HepG2 (cell line): Measurements from ENCODE around the gene SPCS1. TPM values are rescaled to one million over a fixed set of nuclear protein-coding genes. Genes with fewer than 3 reads are reported as not detected.

Experiments
- ATF7 ChIP-seq, 2 experiments: fragments of 450-650 bp in 1 of 2; sonication (generic) in 1 of 2; formaldehyde crosslinking in 1 of 2; IDR thresholded peaks; 2 replicates each; pipeline versions ENCODE4 v1.4.0 to v1.6.1; 2016 to 2020; ENCODE audit warnings: antibody characterized with exemption in 1 of 2, mild to moderate bottlenecking in 1 of 2, missing genetic modification reagents in 1 of 2
- CENPT ChIP-seq: sonication (generic); formaldehyde crosslinking; IDR thresholded peaks from 2 replicates; pipeline ENCODE4 v1.8.0; 2022; ENCODE audit warnings: low read depth, mild to moderate bottlenecking, moderate library complexity, missing genetic modification reagents
- FLYWCH1 ChIP-seq: sonication (generic); formaldehyde crosslinking; IDR thresholded peaks from 2 replicates; pipeline ENCODE4 v1.8.1; 2023; ENCODE audit warnings: mild to moderate bottlenecking, missing genetic modification reagents
- FOXJ3 ChIP-seq: sonication (generic); formaldehyde crosslinking; IDR thresholded peaks from 2 replicates; pipeline ENCODE4 v1.4.0; 2020; ENCODE audit warnings: missing genetic modification reagents, mild to moderate bottlenecking, borderline replicate concordance
- IRF1 ChIP-seq: sonication (generic); formaldehyde crosslinking; IDR thresholded peaks from 2 replicates; pipeline ENCODE4 v1.4.0; 2020; ENCODE audit warnings: low read depth, mild to moderate bottlenecking, missing genetic modification reagents
- KAT7 ChIP-seq: IDR thresholded peaks from 2 replicates; pipeline ENCODE4 v1.6.1; 2018; ENCODE audit warnings: borderline replicate concordance, missing compliant biosample characterization
- MEIS1 ChIP-seq: sonication (generic); formaldehyde crosslinking; IDR thresholded peaks from 2 replicates; pipeline ENCODE4 v1.9.0; 2021; ENCODE audit warnings: mild to moderate bottlenecking, missing genetic modification reagents, moderate library complexity, borderline replicate concordance
- MLXIP ChIP-seq: sonication (generic); formaldehyde crosslinking; IDR thresholded peaks from 2 replicates; pipeline ENCODE4 v1.9.0; 2021; ENCODE audit warnings: missing genetic modification reagents, borderline replicate concordance
- MTF1 ChIP-seq: sonication (generic); formaldehyde crosslinking; IDR thresholded peaks from 2 replicates; pipeline ENCODE4 v1.5.0; 2020; ENCODE audit warnings: missing genetic modification reagents
- NFYB ChIP-seq: sonication (generic); formaldehyde crosslinking; IDR thresholded peaks from 2 replicates; pipeline ENCODE4 v1.4.0; 2020; ENCODE audit warnings: missing genetic modification reagents
- PRMT3 ChIP-seq: sonication (generic); formaldehyde crosslinking; IDR thresholded peaks from 2 replicates; pipeline ENCODE4 v1.8.1; 2022; ENCODE audit warnings: low read depth, mild to moderate bottlenecking, moderate library complexity, missing genetic modification reagents, borderline replicate concordance
- RFXANK ChIP-seq: IDR thresholded peaks from 2 replicates; pipeline ENCODE4 v1.6.1; 2016
- RFXAP ChIP-seq: sonication (generic); formaldehyde crosslinking; IDR thresholded peaks from 2 replicates; pipeline ENCODE4 v1.4.0; 2020; ENCODE audit warnings: missing genetic modification reagents, borderline replicate concordance
- SCMH1 ChIP-seq: sonication (generic); formaldehyde crosslinking; IDR thresholded peaks from 2 replicates; pipeline ENCODE4 v1.9.0; 2021; ENCODE audit warnings: missing genetic modification reagents, mild to moderate bottlenecking, borderline replicate concordance
- SP140L ChIP-seq: sonication (generic); formaldehyde crosslinking; IDR thresholded peaks from 2 replicates; pipeline ENCODE4 v1.4.0; 2020; ENCODE audit warnings: missing genetic modification reagents, borderline replicate concordance
- TEAD3 ChIP-seq: optimal IDR thresholded peaks from 2 replicates; pipeline ENCODE3; 2016; ENCODE audit warnings: borderline replicate concordance
- YEATS4 ChIP-seq: sonication (generic); formaldehyde crosslinking; IDR thresholded peaks from 2 replicates; pipeline ENCODE4 v1.4.0; 2020; ENCODE audit warnings: missing genetic modification reagents, borderline replicate concordance
- ZFP90 ChIP-seq: sonication (generic); formaldehyde crosslinking; IDR thresholded peaks from 2 replicates; pipeline ENCODE4 v1.8.0; 2022; ENCODE audit warnings: missing genetic modification reagents, mild to moderate bottlenecking, inconsistent platforms, borderline replicate concordance
- ZNF138 ChIP-seq: sonication (generic); formaldehyde crosslinking; IDR thresholded peaks from 2 replicates; pipeline ENCODE4 v1.5.0; 2020; ENCODE audit warnings: mild to moderate bottlenecking, low read depth, missing genetic modification reagents
- ZNF253 ChIP-seq: sonication (generic); formaldehyde crosslinking; IDR thresholded peaks from 2 replicates; pipeline ENCODE4 v1.8.0; 2022; ENCODE audit warnings: mild to moderate bottlenecking, missing genetic modification reagents, borderline replicate concordance
- ZNF329 ChIP-seq: sonication (generic); formaldehyde crosslinking; IDR thresholded peaks from 2 replicates; pipeline ENCODE4 v1.9.0; 2021; ENCODE audit warnings: low read depth, mild to moderate bottlenecking, missing genetic modification reagents
- ZNF350 ChIP-seq: sonication (generic); formaldehyde crosslinking; IDR thresholded peaks from 2 replicates; pipeline ENCODE4 v1.4.0; 2020; ENCODE audit warnings: mild to moderate bottlenecking, low read depth, missing genetic modification reagents, borderline replicate concordance
- ZNF570 ChIP-seq: sonication (generic); formaldehyde crosslinking; IDR thresholded peaks from 2 replicates; pipeline ENCODE4 v1.4.0; 2020; ENCODE audit warnings: mild to moderate bottlenecking, missing genetic modification reagents, borderline replicate concordance
- ZNF780A ChIP-seq: sonication (generic); formaldehyde crosslinking; IDR thresholded peaks from 2 replicates; pipeline ENCODE4 v1.8.0; 2022; ENCODE audit warnings: mild to moderate bottlenecking, missing genetic modification reagents, moderate library complexity
- polyA plus RNA-seq, 8 experiments: library from polyadenylated mRNA; depleted of rRNA in 3 of 8; stranded (reverse) in 7 of 8; unstranded in 1 of 8; fragments of >200 nt; fragmentation: Illumina TruSeq in 4 of 8; extraction: Trizol in 4 of 8; gene quantifications; 2 replicates each; pipeline versions ENCODE4 v1.2.1 to v1.2.3, GENCODE V29; 2011 to 2016; ENCODE audit warnings: low read depth in 4 of 8, missing spikeins in 1 of 8, mixed read lengths in 1 of 8; ENCODE audit not compliant: insufficient read depth in 1 of 8
- total RNA-seq, 5 experiments: library from RNA; depleted of rRNA; stranded (reverse); fragments of >200 nt; fragmentation: Illumina TruSeq; extraction: Trizol; gene quantifications; 2 replicates each; pipeline ENCODE4 v1.2.3, GENCODE V29; 2016; ENCODE audit warnings: low read depth in 1 of 5
- TF ChIP-seq, protein P1 (sequence below): sonication (generic); formaldehyde crosslinking; IDR thresholded peaks from 2 replicates; pipeline ENCODE4 v1.8.1; 2023; ENCODE audit warnings: missing genetic modification reagents, mild to moderate bottlenecking, borderline replicate concordance

Gene SPCS1
- total and polyA plus RNA-seq, 2 of the 13 experiments (the other 11 are each of a cell fraction or from before 2014, with no cell fraction given) = 84.6 to 120 TPM

- TF ChIP-seq ATF7 (IDR thresholded peaks at IDR 0.05) = no peak
- no peak for TF ChIP-seq ATF7 (CRISPR knock-in tag; IDR thresholded peaks at IDR 0.05)
- TF ChIP-seq ZNF253 (CRISPR knock-in tag) = no peak
- no peak; the same call in 1 of the 2 replicates for TF ChIP-seq FLYWCH1 (CRISPR knock-in tag)
- TF ChIP-seq RFXANK (CRISPR knock-in tag) = peak; percentile 25; the same call in 1 of the 2 replicates
- peak; percentile 66; the same call in 1 of the 2 replicates for TF ChIP-seq MEIS1 (CRISPR knock-in tag)
- TF ChIP-seq ZNF350 (CRISPR knock-in tag) = peak; percentile 68
- 0 out of 2 replicates have a peak, but pooled peaks have one; percentile 53 for TF ChIP-seq ZNF329 (CRISPR knock-in tag)
- TF ChIP-seq IRF1 = no peak
- TF ChIP-seq MTF1 (CRISPR knock-in tag) = peak; percentile 61; the same call in 1 of the 2 replicates
- TF ChIP-seq TEAD3 (CRISPR knock-in tag) = peak; percentile 36
- TF ChIP-seq NFYB (CRISPR knock-in tag) = no peak
- peak; percentile 90; the same call in 1 of the 2 replicates for TF ChIP-seq CENPT (CRISPR knock-in tag)
- peak; percentile 91 for TF ChIP-seq KAT7 (CRISPR knock-in tag)
- no peak for TF ChIP-seq MLXIP (CRISPR knock-in tag)
- peak; percentile 97 for TF ChIP-seq YEATS4 (CRISPR knock-in tag)
- TF ChIP-seq ZFP90 (CRISPR knock-in tag) = peak; percentile 77; the same call in 1 of the 2 replicates
- TF ChIP-seq PRMT3 (CRISPR knock-in tag) = no peak
- TF ChIP-seq ZNF780A (CRISPR knock-in tag) = no peak
- TF ChIP-seq ZNF138 (CRISPR knock-in tag) = peak; percentile 87
- no peak; the same call in 1 of the 2 replicates for TF ChIP-seq FOXJ3
- peak; percentile 78 for TF ChIP-seq RFXAP (CRISPR knock-in tag)
- no peak for TF ChIP-seq SCMH1
- TF ChIP-seq, protein P1, sequence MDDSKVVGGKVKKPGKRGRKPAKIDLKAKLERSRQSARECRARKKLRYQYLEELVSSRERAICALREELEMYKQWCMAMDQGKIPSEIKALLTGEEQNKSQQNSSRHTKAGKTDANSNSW (CRISPR knock-in tag) = no peak
- no peak for TF ChIP-seq ZNF570 (CRISPR knock-in tag)
- TF ChIP-seq SP140L (CRISPR knock-in tag) = no peak
Observed at GRCh38 chr3:52705688-52706686, at the start of gene SPCS1, which contains the start of gene GLT8D1 (continued).
